ENCODE data around the gene TTLL8. TPM values are rescaled to one million over a fixed set of nuclear protein-coding genes. Genes with fewer than 3 reads are reported as not detected.

The TTLL8 gene
- total and polyA plus RNA-seq, 2 donors (not counting 3 experiments of a cell fraction or from before 2014, with no cell fraction given), result not detected

GRCh38 chr22:50015451-50016307 is 42.4 kb downstream of the TTLL8 start:
- DNase-seq (ENCODE audit: low read depth, low spot score), result no peak
- Histone ChIP-seq H3K27ac (ENCODE audit: insufficient read depth, low read depth, low read length) (no peak overlapping the region), H3K79me2 (ENCODE audit: control insufficient read depth, insufficient read depth, low read length) (no peaks in the 10 kb centered on the region), H3K9ac (replicated peaks; ENCODE audit: extremely low read depth, insufficient read depth, low read length) (no peak overlapping the region), H3K9me3 (replicated peaks; ENCODE audit: control insufficient read depth, insufficient read depth, low read length) (no peaks in the 10 kb centered on the region), H3K27me3 (ENCODE audit: control insufficient read depth in 2 of 2, insufficient read depth in 2 of 2, low read length in 2 of 2) (peaks cover 35 to 46% of the 10 kb centered on the region in 2 experiments), H3K4me3 (replicated peaks in 1 of 3; ENCODE audit: insufficient read depth in 1 of 3, low read depth in 1 of 3, low read length in 3 of 3) (no peak overlapping the region), H3K9me1 (replicated peaks; ENCODE audit: control insufficient read depth, extremely low read depth, insufficient read depth, low read length) (no peaks in the 10 kb centered on the region), H3K4me1 (ENCODE audit: control insufficient read depth, extremely low read depth, insufficient read depth, low read length) (no peaks in the 10 kb centered on the region), H3K4me2 (ENCODE audit: insufficient read depth, low read length) (no peak overlapping the region), H3K36me3 (ENCODE audit: control insufficient read depth in 2 of 2, extremely low read depth in 1 of 2, insufficient read depth in 2 of 2, low read length in 2 of 2) (no peaks in the 10 kb centered on the region), H4K20me1 (replicated peaks; ENCODE audit: control insufficient read depth, extremely low read depth, insufficient read depth, low read length) (no peaks in the 10 kb centered on the region), H2AFZ (ENCODE audit: low read depth, low read length) (no peak overlapping the region)
- no peak for FAIRE-seq
- ChIA-PET CTCF (interaction anchor here (1.6 kb wide), 1 partner anchor 15 kb away, joined by 5 read pairs; no protein-coding TSS in a partner anchor), POLR2A (no interaction called here)
- TF ChIP-seq CTCF (IDR thresholded peaks at IDR 0.05; ENCODE audit: extremely low read depth in 1 of 2, insufficient read depth in 1 of 2, low read depth in 1 of 2, low read length in 2 of 2), result no peak
- TF ChIP-seq MAX (IDR thresholded peaks at IDR 0.05; ENCODE audit: insufficient read depth, insufficient read length), result no peak
- no peak for TF ChIP-seq GATA2 (IDR thresholded peaks at IDR 0.05; ENCODE audit: insufficient read depth, insufficient read length, low read depth, low read length)
- no peak for TF ChIP-seq FOS (IDR thresholded peaks at IDR 0.05; ENCODE audit: borderline replicate concordance, insufficient read depth, low read length)
- no peak for TF ChIP-seq JUN (IDR thresholded peaks at IDR 0.05; ENCODE audit: borderline replicate concordance, insufficient read depth, insufficient read length, low read depth)
- TF ChIP-seq EZH2 (IDR thresholded peaks at IDR 0.05; ENCODE audit: borderline replicate concordance, low read depth, low read length, severe bottlenecking), result no peak
- no peak for TF ChIP-seq POLR2AphosphoS5 (IDR thresholded peaks at IDR 0.05; ENCODE audit: insufficient read depth, low read depth, low read length)
- TF ChIP-seq MYC (IDR thresholded peaks at IDR 0.05; ENCODE audit: low read depth, low read length), result no peak
- dilution Hi-C loops (cut with MboI; ENCODE audit: extremely low pct_ligation_motif_present, low sequenced_read_pairs) (no loop called here), intact Hi-C loops (cut with micrococcal nuclease) (no loop called here)
- BruUV-seq (replicated peaks), result no TSS peak
